DND-41 (cell line): ENCODE results near the gene GRID2.

Experiments used
- EZH2 ChIP-seq: IDR thresholded peaks from 3 replicates; pipeline ENCODE4 v1.6.1; 2012; ENCODE audit warnings: borderline replicate concordance, low read depth, mild to moderate bottlenecking, moderate library complexity, low read length, inconsistent platforms; ENCODE audit not compliant: severe bottlenecking
- TF ChIP-seq, protein P1 (sequence below): IDR thresholded peaks from 2 replicates; pipeline ENCODE4 v1.5.1; 2012; ENCODE audit warnings: borderline replicate concordance, low read length, moderate library complexity, mild to moderate bottlenecking; ENCODE audit not compliant: poor library complexity, severe bottlenecking; ENCODE audit errors: extremely low read depth

DNA sequence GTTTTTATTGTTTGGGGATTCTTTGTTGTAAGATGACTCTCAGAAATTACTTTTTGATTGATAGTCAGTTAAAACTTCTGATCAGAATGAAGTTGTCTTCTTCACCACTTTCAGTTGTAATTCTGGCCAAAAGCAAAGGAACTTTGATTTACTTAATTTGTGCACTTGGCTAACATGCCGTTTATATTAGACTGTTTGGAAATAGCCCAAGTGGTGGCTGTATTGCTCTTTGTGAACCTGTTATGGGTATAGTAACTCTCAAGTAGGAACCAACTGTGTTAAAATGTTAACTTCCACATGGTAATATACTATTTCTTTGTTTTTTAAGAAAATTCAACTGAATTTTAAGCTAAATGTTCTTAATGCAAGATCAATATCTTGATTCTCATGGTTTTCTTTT is 581.9 kb downstream of the GRID2 start:
- TF ChIP-seq, protein P1, sequence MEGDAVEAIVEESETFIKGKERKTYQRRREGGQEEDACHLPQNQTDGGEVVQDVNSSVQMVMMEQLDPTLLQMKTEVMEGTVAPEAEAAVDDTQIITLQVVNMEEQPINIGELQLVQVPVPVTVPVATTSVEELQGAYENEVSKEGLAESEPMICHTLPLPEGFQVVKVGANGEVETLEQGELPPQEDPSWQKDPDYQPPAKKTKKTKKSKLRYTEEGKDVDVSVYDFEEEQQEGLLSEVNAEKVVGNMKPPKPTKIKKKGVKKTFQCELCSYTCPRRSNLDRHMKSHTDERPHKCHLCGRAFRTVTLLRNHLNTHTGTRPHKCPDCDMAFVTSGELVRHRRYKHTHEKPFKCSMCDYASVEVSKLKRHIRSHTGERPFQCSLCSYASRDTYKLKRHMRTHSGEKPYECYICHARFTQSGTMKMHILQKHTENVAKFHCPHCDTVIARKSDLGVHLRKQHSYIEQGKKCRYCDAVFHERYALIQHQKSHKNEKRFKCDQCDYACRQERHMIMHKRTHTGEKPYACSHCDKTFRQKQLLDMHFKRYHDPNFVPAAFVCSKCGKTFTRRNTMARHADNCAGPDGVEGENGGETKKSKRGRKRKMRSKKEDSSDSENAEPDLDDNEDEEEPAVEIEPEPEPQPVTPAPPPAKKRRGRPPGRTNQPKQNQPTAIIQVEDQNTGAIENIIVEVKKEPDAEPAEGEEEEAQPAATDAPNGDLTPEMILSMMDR: no peak
- TF ChIP-seq EZH2: no peak
